GM23338 (cell line): ENCODE data around the gene GPR83. TPM values are rescaled to one million over a fixed set of nuclear protein-coding genes. Genes with fewer than 3 reads are reported as not detected.

Experiments
- ATAC-seq: fragments of 200-7000 bp; cut with Tn5 transposase; 3 replicates; pipeline ENCODE4 v1.9.1; 2020
- DNase-seq: peaks from one replicate; pipeline ENCODE4 v3.0.0-alpha.2; 2015; ENCODE audit warnings: low spot score
- H2AFZ ChIP-seq: fragments of 200-600 bp; sonication (generic); 2 replicates; pipeline ENCODE4 v1.8.0; 2016; ENCODE audit warnings: antibody characterized with exemption, mild to moderate bottlenecking, moderate library complexity
- H3F3A ChIP-seq: fragments of 200-600 bp; sonication (generic); replicated peaks from 2 replicates; pipeline ENCODE4 v1.8.0; 2017; ENCODE audit warnings: antibody characterized with exemption, mixed run types, low read depth
- H3K27ac ChIP-seq: fragments of 200-600 bp; sonication (generic); 2 replicates; pipeline ENCODE4 v1.6.1; 2016; ENCODE audit warnings: low read depth
- H3K27me3 ChIP-seq: fragments of 200-600 bp; sonication (generic); 2 replicates; pipeline ENCODE4 v1.8.0; 2016; ENCODE audit warnings: mild to moderate bottlenecking, mixed run types, moderate library complexity; ENCODE audit not compliant: insufficient read depth
- H3K36me3 ChIP-seq: fragments of 200-600 bp; sonication (generic); 2 replicates; pipeline ENCODE4 v1.8.0; 2016; ENCODE audit warnings: mild to moderate bottlenecking; ENCODE audit not compliant: insufficient read depth
- H3K4me1 ChIP-seq: fragments of 200-600 bp; sonication (generic); 2 replicates; pipeline ENCODE4 v1.8.0; 2016; ENCODE audit warnings: mild to moderate bottlenecking, moderate library complexity; ENCODE audit not compliant: insufficient read depth
- H3K4me2 ChIP-seq: fragments of 200-600 bp; sonication (generic); 2 replicates; pipeline ENCODE4 v1.7.1; 2017; ENCODE audit warnings: mixed run types
- H3K4me3 ChIP-seq: fragments of 200-600 bp; sonication (generic); 2 replicates; pipeline ENCODE4 v1.6.1; 2016; ENCODE audit warnings: mixed run types
- H3K79me2 ChIP-seq: fragments of 200-600 bp; sonication (generic); replicated peaks from 2 replicates; pipeline ENCODE4 v1.8.0; 2017; ENCODE audit warnings: mild to moderate bottlenecking; ENCODE audit not compliant: insufficient read depth
- H3K9me2 ChIP-seq: fragments of 200-600 bp; sonication (generic); 2 replicates; pipeline ENCODE4 v1.8.0; 2017; ENCODE audit not compliant: insufficient read depth
- H4K20me1 ChIP-seq: fragments of 200-600 bp; sonication (generic); replicated peaks from 2 replicates; pipeline ENCODE4 v1.8.0; 2017; ENCODE audit warnings: mild to moderate bottlenecking; ENCODE audit not compliant: insufficient read depth
- H3K27ac Mint-ChIP-seq: 2 replicates; pipeline ENCODE4 v1.8.0; 2020; ENCODE audit warnings: inconsistent platforms, mild to moderate bottlenecking, moderate library complexity, mixed read lengths
- H3K27me3 Mint-ChIP-seq: 3 replicates; pipeline ENCODE4 v1.8.0; 2022; ENCODE audit warnings: low read depth, mild to moderate bottlenecking, moderate library complexity, mixed read lengths, inconsistent platforms; ENCODE audit not compliant: insufficient read depth, poor library complexity
- H3K36me3 Mint-ChIP-seq: 3 replicates; pipeline ENCODE4 v1.8.0; 2021; ENCODE audit warnings: low read depth, mild to moderate bottlenecking, inconsistent platforms, moderate library complexity, mixed read lengths
- H3K4me1 Mint-ChIP-seq: 3 replicates; pipeline ENCODE4 v1.8.0; 2020; ENCODE audit warnings: mild to moderate bottlenecking, inconsistent platforms, mixed read lengths
- H3K4me3 Mint-ChIP-seq: 3 replicates; pipeline ENCODE4 v1.8.0; 2021; ENCODE audit warnings: moderate library complexity, mild to moderate bottlenecking, inconsistent platforms, mixed read lengths
- H3K9me3 Mint-ChIP-seq: 3 replicates; pipeline ENCODE4 v1.8.0; 2020; ENCODE audit warnings: moderate library complexity, mild to moderate bottlenecking, inconsistent platforms, mixed read lengths
- CREB1 ChIP-seq: fragments of 250-450 bp; sonication (Bioruptor Pico); IDR thresholded peaks from 2 replicates; pipeline ENCODE4 v1.5.0; 2020; ENCODE audit warnings: low read depth, mild to moderate bottlenecking, moderate library complexity
- CTCF ChIP-seq, 2 experiments: fragments of 200-600 bp in 1 of 2; sonication (generic) in 1 of 2; conservative IDR thresholded peaks; 2 replicates each; pipeline versions ENCODE4 v1.5.1 to v1.6.1; 2016 to 2017; ENCODE audit warnings: antibody characterized with exemption in 2 of 2, low read depth in 2 of 2, mild to moderate bottlenecking in 2 of 2, moderate library complexity in 1 of 2
- ETS1 ChIP-seq: IDR thresholded peaks from 2 replicates; pipeline ENCODE4 v1.6.1; 2016; ENCODE audit warnings: antibody characterized with exemption
- EZH2 ChIP-seq: fragments of 200-600 bp; sonication (generic); IDR thresholded peaks from one replicate; pipeline ENCODE4 v1.8.0; 2017; ENCODE audit warnings: antibody characterized with exemption, mild to moderate bottlenecking, low read depth; ENCODE audit not compliant: unreplicated experiment
- EZH2phosphoT487 ChIP-seq: fragments of 200-600 bp; sonication (generic); IDR thresholded peaks from one replicate; pipeline ENCODE4 v1.8.1; 2018; ENCODE audit warnings: antibody characterized with exemption; ENCODE audit not compliant: unreplicated experiment
- JUNB ChIP-seq: IDR thresholded peaks from one replicate; pipeline ENCODE4 v1.6.1; 2016; ENCODE audit warnings: antibody characterized with exemption; ENCODE audit not compliant: unreplicated experiment
- NANOG ChIP-seq: IDR thresholded peaks from 2 replicates; pipeline ENCODE4 v1.6.1; 2016; ENCODE audit warnings: antibody characterized with exemption, borderline replicate concordance
- POLR2AphosphoS5 ChIP-seq: IDR thresholded peaks from 2 replicates; pipeline ENCODE4 v1.6.1; 2016; ENCODE audit warnings: antibody characterized with exemption, low read depth
- REST ChIP-seq: IDR thresholded peaks from one replicate; pipeline ENCODE4 v1.6.1; 2018; ENCODE audit warnings: antibody characterized with exemption; ENCODE audit not compliant: unreplicated experiment
- STAT1 ChIP-seq: IDR thresholded peaks from one replicate; pipeline ENCODE4 v1.6.1; 2016; ENCODE audit warnings: antibody characterized with exemption; ENCODE audit not compliant: unreplicated experiment
- ZNF114 ChIP-seq: fragments of 250-450 bp; sonication (Bioruptor Pico); IDR thresholded peaks from 2 replicates; pipeline ENCODE4 v1.5.0; 2020; ENCODE audit warnings: mild to moderate bottlenecking, moderate library complexity
- ZNF331 ChIP-seq: fragments of 250-450 bp; sonication (Bioruptor Pico); IDR thresholded peaks from 2 replicates; pipeline ENCODE4 v1.5.0; 2020; ENCODE audit warnings: low read depth, mild to moderate bottlenecking, moderate library complexity
- ZNF462 ChIP-seq: fragments of 250-450 bp; sonication (Bioruptor Pico); IDR thresholded peaks from 2 replicates; pipeline ENCODE4 v1.5.0; 2020; ENCODE audit warnings: mild to moderate bottlenecking, moderate library complexity
- polyA plus RNA-seq: library from polyadenylated mRNA; unstranded; fragments of >200 nt; fragmentation: Nextera tagmentation; extraction: Ambion mirVana; gene quantifications from 2 replicates; pipeline ENCODE4 v1.2.1, GENCODE V29; 2016
- total RNA-seq: library from RNA; depleted of rRNA; stranded (reverse); fragments of >200 nt; shearing (Covaris generic); gene quantifications from 2 replicates; pipeline ENCODE4 v1.2.3, GENCODE V29; 2014

Gene GPR83
- total and polyA plus RNA-seq, 2 experiments from 2014 or later = 0.17 to 0.18 TPM

- no peak for ATAC-seq
- Histone ChIP-seq H2AFZ (no peak overlapping the region), H3K4me2 (no peak overlapping the region), H3K4me3 (no peak overlapping the region), H3K36me3 (peaks cover 12% of the 10 kb centered on the region; the same call in 1 of the 2 replicates), H3K27me3 (no peaks in the 10 kb centered on the region), H3K79me2 (no peaks in the 10 kb centered on the region), H3K27ac (no peak overlapping the region), H3K9me2 (no peaks in the 10 kb centered on the region), H4K20me1 (no peaks in the 10 kb centered on the region), H3F3A (no peaks in the 10 kb centered on the region), H3K4me1 (no peaks in the 10 kb centered on the region)
- H3K36me3 Mint-ChIP-seq = peaks cover 25% of the 10 kb centered on the region; the same call in 2 of the 3 replicates
- TF ChIP-seq POLR2AphosphoS5 (no peak), EZH2phosphoT487 (no peak), EZH2 (no peak), CREB1 (CRISPR knock-in tag) (no peak), REST (no peak), NANOG (no peak), ZNF331 (CRISPR knock-in tag) (no peak), ETS1 (no peak), JUNB (no peak), ZNF114 (CRISPR knock-in tag) (no peak), CTCF (conservative IDR thresholded peaks at IDR 0.05; ENCODE audit: low read depth in 2 of 2) (no peak), ZNF462 (CRISPR knock-in tag) (no peak), STAT1 (no peak)
- H3K9me3 Mint-ChIP-seq = no peaks in the 10 kb centered on the region
- DNase-seq = no peak
- no peaks in the 10 kb centered on the region for H3K27me3 Mint-ChIP-seq
- H3K4me3 Mint-ChIP-seq = no peak overlapping the region
- H3K4me1 Mint-ChIP-seq = no peaks in the 10 kb centered on the region
- no peak overlapping the region for H3K27ac Mint-ChIP-seq
These were observed 48.8 kb upstream of the GPR83 start for GRCh38 chr11:94450048-94450447.
